ENCODE data around the gene RGPD4. TPM values are rescaled to one million over a fixed set of nuclear protein-coding genes. Genes with fewer than 3 reads are reported as not detected.

Gene RGPD4
- total RNA-seq, 6 experiments from 2014 or later: not detected

- Histone ChIP-seq H3K9me3 (no peaks in the 10 kb centered on the region), H3K4me3 (no peak overlapping the region), H3K4me1 (no peaks in the 10 kb centered on the region), H3K27me3 (no peaks in the 10 kb centered on the region), H3K36me3 (no peaks in the 10 kb centered on the region), H3K27ac (no peak overlapping the region)
- TF ChIP-seq POLR2A (IDR thresholded peaks at IDR 0.05): no peak
- no peak for TF ChIP-seq CTCF (IDR thresholded peaks at IDR 0.05)
- ATAC-seq (no peak), DNase-seq (no peak)
- 85% methylated on average over 6 of the region's 6 CpGs for WGBS (ENCODE audit: insufficient coverage, low coverage, low lambda C conversion rate, missing lambda C conversion rate)
- intact Hi-C loops (cut with DNase I): no loop called here
Observed at GRCh38 chr2:107804608-107805498, 21.8 kb upstream of the RGPD4 start.

GRCh38 chr2:107806901-107807300 is 19.8 kb upstream of the RGPD4 start:
- DNase-seq (no peak), ATAC-seq (no peak)
- Histone ChIP-seq H3K36me3 (no peaks in the 10 kb centered on the region), H3K27ac (no peak overlapping the region), H3K4me1 (no peaks in the 10 kb centered on the region), H3K9me3 (no peaks in the 10 kb centered on the region), H3K4me3 (no peak overlapping the region), H3K27me3 (no peaks in the 10 kb centered on the region)
- no peak for TF ChIP-seq CTCF (IDR thresholded peaks at IDR 0.05)
- WGBS (ENCODE audit: insufficient coverage, low coverage, low lambda C conversion rate, missing lambda C conversion rate): 59% methylated on average over 4 of the region's 4 CpGs
- intact Hi-C loops (cut with DNase I): no loop called here

GRCh38 chr2:107807988-107808387 is 18.7 kb upstream of the RGPD4 start:
- Histone ChIP-seq H3K27me3 (no peaks in the 10 kb centered on the region), H3K36me3 (no peaks in the 10 kb centered on the region), H3K27ac (no peak overlapping the region), H3K9me3 (no peaks in the 10 kb centered on the region), H3K4me3 (no peak overlapping the region), H3K4me1 (no peaks in the 10 kb centered on the region)
- intact Hi-C loops (cut with DNase I): no loop called here
- 63% methylated on average over 7 of the region's 7 CpGs for WGBS (ENCODE audit: insufficient coverage, low coverage, low lambda C conversion rate, missing lambda C conversion rate)
- TF ChIP-seq POLR2A (IDR thresholded peaks at IDR 0.05) (no peak), CTCF (IDR thresholded peaks at IDR 0.05) (no peak)
- DNase-seq (no peak), ATAC-seq (no peak)

- no peak for ATAC-seq
- Histone ChIP-seq H3K27me3 (no peaks in the 10 kb centered on the region), H3K27ac (no peak overlapping the region), H3K4me3 (no peak overlapping the region), H3K9me3 (no peaks in the 10 kb centered on the region), H3K4me1 (no peaks in the 10 kb centered on the region), H3K36me3 (no peaks in the 10 kb centered on the region)
- intact Hi-C loops (cut with DNase I): no loop called here
- no peak for TF ChIP-seq CTCF (IDR thresholded peaks at IDR 0.05)
- TF ChIP-seq POLR2A (IDR thresholded peaks at IDR 0.05): no peak
- DNase-seq: no peak
- 62% methylated on average over 7 of the region's 7 CpGs for WGBS (ENCODE audit: insufficient coverage, low coverage, low lambda C conversion rate, missing lambda C conversion rate)
Observed at GRCh38 chr2:107808959-107809358, 17.7 kb upstream of the RGPD4 start.
